G401.6 (cell line): ENCODE results near the gene SYP.
"Not testable (repeated sequence)": the region's sequence is repeated elsewhere in the genome, so short reads cannot be mapped to it uniquely, and the experiment has no call there.

Source experiments
- FAIRE-seq: peaks from 2 replicates; lab custom pipeline; 2012; peaks lifted over from hg19 to GRCh38; lab: Jason Lieb, UNC

Gene SYP

DNA sequence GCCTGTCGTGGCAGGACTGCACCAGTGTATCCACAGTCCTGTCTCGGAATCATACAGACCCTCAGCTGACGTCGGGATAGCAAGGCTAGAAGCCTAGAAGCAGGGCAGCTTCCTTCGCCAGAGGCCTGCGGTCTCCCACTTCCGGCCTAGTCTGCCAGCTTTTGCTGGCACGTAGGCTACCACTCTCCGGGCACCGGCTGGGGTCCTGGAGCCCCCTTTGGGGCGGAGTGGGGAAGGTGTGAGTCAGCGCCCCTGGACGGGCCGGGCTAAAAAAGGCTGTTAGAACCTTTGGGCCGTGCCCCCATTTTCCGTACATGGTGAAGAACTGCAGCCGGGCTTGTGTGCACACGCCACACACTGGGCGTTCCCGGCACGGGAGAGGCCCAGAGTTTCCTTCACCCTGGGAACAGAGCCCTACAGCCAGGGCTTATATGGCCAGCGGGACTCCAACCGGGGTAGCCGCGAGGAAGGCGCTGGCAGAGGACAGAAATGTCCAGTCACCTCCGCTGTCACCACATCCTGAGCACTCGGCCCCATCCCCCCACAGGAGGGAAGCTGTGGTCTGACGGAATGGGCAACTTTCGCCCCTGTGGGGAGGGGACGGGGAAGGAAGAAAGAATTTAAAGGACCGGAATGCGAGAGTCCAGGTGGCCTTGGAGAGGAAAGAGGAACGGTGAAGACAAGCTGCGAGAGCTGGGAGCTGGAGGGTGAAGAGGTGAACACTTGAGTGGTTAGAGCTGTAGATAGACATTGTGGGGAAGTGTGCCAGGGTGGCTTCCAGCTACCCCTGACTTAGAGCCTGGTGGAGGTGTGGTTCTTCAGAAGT lies 32.9 kb downstream of the SYP start:
- no peak for FAIRE-seq

DNA sequence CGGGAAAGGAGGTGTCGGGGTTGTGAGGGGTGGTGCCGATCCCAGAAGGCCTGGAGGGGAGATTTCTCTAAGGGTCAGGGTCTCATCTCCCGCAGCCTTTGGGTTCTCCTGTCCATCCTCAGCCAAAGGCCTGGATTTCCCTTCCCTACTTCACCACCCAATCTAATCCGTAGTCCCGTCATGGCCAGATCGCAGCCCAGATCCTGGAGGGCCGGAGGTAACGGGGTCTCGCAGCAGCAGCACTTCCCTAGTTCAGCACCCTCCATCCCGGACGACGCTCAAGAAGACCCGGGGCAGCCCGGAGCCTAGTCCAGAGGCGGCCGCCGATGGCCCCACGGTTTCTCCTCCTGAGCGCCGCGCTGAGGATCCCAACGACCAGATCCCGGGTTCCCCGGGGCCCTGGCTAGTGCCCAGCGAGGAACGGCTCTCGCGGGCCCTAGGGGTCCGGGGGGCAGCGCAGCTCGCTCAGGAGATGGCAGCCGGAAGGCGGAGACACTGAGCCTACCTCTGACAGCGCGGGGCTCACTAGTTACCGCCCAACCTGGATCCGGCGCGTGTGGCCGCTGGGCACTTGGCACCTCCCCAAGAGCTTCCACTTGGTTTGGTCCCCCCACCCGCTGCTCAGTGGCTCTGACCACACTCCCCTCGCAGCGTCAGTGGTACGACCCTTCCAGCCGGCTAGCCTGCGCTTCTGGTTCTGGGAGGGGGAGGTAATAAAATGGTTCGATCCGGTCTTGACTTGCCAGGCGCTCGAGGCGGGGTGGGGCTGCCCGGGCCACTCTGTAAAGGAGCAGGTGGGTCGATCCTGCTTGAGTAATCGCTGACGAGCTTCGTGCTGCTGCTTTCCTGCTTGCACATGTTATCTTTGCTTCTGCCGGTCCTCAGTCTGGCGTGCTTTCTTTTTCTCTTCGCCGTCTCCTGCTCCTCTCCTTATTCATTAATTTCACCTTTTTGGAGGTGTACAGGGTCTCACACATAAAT lies 33.8 kb downstream of the SYP start:
- peak; percentile 97 for FAIRE-seq

DNA sequence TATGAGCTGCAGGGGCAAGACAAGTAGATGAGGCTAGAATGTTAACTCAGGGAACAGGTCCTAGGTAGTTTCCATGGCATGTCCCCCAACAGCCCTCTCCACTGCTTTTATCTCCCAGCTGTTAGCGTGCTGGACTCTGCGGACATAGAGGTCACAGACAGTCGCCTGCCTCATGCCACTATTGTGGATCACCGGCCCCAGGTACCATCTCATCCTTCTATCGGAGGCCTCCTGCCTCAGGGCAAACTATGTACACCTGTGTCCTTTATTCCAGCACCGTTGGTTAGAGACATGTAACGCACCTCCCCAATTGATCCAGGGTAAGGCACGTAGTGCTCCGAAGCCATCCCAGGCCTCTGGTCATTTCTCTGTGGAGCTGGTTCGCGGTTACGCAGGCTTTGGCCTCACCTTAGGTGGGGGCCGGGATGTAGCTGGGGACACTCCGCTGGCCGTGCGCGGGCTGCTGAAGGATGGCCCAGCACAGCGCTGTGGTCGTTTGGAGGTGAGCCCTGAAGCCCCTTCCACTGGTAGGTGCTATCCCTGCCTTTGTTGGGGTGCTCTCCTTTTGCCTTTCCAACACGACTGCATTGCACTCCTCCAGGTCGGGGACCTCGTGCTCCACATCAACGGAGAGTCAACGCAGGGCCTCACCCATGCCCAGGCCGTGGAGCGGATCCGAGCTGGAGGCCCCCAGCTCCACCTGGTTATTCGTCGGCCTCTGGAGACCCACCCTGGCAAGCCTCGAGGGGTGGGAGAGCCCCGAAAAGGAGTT lies 35.2 kb downstream of the SYP start:
- FAIRE-seq, result no peak

DNA sequence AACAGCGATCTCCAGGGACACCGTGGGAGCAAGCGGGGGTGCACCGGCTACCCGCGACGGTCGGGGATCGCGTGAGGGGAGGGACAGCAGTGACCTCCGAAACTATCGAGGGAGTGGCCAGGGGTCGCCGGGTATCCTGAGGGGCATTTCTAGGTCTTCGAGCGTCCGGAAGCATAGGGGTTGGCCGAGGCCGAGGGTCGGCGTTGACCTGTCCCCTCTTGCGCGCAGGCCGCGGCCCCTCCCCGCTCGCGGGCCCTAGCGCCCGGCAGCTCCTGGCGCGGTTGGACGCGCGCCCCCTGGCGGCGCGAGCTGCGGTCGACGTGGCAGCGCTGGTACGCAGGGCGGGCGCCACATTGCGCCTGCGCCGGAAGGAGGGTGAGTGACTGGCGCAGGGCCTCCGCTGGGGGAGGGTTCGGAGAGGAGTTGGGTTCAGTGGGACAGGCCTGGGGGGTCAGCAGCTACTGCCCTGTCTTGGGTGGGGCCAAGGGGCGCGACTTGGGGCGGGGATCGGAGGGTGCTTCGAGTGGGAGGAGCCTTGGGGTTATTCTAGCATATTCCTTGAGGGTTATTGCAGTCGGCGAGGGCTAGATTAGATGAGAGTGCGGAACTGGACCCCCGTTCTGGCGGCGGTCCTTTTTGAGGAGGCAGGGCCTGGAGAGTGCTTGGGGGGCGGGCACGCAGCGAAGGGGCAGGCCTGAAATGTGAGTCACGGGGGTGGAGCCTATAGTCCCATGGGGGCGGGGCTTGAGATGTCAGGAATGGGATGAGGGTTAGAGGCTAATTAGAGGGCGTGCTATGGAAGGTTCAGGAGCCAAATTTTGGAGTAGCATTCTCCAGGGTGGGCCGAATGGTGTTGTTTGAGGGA lies 36.2 kb downstream of the SYP start:
- FAIRE-seq, result no peak

DNA sequence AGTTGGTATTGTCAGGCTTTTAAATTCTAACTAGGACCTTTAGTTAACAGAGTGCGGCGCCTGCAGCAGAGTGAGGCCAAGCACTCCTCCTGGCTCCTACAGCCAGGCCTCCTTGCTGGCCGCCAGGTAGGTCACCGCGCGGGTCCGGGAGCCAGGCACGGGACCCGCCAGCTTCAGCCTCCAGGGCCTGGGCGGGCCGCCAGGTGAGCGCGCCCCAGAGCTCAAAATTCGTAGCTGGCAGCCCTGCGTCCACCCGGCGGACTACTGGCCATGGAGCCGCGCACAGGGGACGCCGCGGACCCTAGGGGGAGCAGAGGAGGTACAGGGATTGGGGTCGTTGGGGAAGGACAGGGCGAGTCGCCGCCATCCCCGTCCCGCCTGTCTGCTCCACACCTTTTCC lies 37.4 kb downstream of the SYP start, which contains the start of gene MAGIX:
MAGIX (plus strand) TSS at position 139 of the 400 bp plus-strand sequence; CDS start at position 271, 132 bp downstream.
- FAIRE-seq, result no peak

DNA sequence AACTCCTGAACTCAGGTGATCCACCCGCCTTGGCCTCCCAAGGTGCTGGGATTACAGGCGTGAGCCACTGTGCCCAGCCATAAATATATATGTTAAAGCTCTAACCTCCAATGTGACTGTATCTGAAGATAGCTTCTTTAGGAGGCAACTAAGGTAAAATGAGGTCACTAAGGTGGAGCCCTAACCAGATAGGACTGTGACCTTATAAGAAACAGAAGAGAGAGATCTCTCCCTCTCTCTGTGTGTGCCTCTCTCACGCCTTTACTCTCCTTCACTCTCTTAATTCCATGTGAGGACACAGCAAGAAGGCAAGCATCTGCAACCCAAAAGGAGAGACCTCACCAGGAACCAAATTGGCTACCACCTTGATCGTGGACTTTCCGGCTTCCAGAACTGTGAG lies 38.4 kb downstream of the SYP start:
- no peak for FAIRE-seq

DNA sequence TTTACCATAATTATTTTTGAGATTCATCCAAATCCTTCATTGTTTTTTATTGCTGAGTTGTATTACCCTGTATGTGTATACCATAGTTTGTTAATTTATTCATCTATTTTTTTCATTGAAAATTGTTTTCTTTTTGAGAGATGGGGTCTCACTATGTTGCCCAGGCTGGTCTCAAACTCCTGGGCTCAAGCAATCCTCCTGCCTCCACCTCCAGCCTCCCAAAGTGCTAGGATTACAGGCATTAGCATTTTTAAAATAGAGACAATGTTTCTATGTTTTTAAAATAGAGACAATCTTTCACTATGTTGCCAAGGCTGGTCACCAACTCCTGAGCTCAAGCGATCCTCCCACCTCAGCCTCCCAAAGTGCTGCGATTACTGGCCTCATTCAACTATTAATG lies 39.1 kb downstream of the SYP start:
- FAIRE-seq, result no peak

DNA sequence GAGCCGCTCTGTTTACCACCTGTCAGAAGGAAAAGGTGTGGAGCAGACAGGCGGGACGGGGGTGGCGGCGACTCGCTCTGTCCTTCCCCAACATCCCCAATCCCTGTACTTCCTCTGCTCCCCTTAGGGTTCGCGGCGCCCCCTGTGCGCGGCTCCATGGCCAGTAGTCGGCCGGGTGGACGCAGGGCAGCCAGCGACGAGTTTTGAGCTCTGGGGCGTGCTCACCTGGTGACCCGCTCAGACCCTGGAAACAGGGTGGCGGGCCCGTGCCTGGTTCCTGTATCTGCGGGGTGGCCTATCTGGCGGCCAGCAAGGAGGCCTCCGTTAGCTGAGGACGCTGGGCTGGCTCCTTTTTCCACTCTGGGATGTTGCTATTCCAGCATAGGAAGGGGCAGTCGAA lies 42.8 kb downstream of the SYP start:
- FAIRE-seq, result no peak

DNA sequence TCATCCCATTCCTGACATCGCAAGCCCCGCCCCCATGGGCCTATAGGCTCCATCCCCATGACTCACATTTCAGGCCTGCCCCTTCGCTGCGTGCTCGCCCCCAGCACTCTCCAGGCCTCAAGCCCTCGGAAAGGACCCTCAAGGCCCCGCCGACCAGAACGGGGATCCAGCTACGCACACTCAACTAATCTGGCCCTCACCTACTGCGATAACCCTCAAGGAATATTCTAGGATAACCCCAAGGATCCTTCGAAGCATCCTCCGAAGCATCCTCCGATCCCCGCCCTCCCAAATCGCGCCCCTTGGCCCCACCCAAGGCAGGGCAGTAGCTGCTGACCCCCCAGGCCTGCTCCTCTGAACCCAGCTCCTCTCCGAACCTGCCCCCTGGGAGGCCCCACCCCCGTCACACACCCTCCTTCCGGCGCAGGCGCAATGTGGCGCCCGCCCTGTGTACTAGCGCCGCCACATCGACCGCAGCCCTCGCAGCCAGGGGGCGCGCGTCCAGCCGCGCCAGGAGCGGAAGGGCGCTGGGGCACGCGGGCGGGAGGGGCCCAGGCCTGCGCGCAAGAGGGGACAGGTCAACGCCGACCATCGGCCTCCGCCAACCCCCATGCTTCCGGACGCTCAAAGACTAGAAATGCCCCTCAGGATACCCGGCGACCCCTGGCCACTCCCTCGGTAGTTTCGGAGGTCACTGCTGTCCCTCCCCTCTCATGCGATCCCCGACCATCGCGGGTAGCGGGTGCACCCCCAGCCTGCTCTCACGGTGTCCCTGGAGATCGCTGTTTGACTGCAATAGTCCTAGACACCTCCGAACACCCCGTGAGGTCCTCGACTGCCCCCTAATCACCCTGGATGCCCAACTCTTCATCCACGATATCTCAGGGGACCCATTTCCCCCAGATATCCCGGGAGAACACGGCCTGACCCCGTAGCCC lies 43.8 kb downstream of the SYP start:
- no peak for FAIRE-seq

DNA sequence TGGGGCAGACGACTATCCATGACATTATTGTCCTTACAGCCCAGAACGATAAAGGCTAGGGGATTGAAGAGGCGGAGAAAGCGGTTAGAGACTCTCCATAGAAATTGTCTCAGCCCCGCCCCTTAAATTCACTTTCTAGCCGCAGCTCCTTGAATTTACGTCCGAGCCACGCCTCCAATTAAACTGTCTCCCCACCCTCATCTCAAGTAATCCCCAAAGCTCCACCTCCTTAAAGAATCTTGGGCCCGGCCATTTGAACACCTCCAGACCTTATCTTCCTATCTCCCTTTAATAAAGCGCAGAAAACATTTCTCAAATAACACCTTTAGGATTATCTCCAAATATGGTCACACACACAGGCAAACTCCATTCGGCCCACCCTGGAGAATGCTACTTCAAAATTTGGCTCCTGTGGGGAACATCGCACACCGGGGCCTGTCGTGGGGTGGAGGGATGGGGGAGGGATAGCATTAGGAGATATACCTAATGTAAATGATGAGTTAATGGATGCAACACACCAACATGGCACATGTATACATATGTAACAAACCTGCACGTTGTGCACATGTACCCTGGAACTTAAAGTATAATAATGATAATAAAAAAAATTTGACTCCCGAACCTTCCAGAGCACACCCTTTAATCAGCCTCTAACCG lies 44.6 kb downstream of the SYP start:
- no peak for FAIRE-seq

DNA sequence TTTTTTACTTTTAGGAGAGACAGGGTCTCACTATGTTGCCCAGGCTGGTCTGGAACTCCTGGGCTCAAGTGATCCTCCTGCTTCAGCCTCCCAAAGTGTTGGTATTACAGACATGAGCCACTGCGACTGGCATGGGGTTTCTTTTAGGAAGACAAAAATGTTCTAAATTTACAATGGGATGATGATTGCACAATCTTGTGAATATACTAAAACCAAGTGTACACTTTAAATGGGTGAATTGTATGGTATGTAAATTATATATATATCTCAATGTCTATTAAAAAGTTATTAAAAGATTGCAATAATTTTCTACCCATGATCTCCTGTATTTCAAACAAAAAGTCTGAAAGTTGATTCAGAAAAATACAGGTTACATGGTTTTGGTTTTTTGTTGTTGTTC lies 46.5 kb downstream of the SYP start:
- FAIRE-seq, result no peak

DNA sequence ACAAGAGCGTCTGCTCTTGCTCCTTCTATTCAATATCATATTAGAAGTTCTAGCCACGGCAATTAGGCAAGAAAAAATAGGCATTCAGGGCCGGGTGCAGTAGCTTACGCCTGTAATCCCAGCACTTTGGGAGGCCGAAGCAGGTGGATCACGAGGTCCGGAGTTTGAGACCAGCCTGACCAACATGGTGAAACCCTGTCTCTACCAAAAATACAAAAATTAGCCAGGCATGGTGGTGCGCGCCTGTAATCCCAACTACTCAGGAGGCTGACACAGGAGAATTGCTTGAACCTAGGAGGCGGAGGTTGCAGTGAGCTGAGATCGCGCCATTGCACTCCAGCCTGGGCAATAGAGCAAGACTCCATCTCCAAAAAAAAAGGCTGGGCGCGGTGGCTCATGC lies 50.7 kb downstream of the SYP start:
- FAIRE-seq, result not testable (repeated sequence)

DNA sequence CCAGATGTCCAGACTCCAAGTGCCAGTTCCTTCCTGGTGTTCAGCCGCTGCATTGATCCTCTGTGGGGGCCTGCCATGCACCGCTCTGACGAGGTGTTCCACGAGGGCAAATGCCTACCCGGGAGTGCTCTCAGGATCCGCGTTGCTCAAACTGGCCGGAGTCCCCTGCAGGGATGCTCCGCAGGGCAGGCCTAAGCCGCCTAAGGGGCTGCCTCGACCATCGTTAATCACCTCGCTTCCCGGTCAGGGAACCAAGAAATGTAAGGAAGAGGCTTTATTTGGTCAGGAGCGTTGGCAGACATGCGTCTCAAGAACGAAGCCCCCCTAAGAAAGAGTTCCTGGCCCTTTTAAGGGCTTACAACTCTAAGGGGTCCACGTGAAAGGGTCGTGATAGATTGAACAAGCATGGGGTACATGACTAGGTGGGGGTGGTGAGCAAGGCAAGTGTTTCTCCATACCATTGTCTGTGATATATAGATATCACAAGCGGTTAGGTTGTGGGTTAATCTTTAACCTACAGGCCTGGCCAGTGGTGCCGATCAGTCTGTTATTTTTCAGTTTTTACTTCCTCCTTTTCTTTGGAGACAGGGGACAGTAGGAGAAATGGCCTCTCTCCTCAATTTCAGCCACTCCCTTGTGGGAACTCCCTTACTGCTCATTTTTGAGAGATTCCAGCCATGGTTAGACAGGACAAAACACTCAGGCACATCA lies 51.4 kb downstream of the SYP start:
- not testable (repeated sequence) for FAIRE-seq

DNA sequence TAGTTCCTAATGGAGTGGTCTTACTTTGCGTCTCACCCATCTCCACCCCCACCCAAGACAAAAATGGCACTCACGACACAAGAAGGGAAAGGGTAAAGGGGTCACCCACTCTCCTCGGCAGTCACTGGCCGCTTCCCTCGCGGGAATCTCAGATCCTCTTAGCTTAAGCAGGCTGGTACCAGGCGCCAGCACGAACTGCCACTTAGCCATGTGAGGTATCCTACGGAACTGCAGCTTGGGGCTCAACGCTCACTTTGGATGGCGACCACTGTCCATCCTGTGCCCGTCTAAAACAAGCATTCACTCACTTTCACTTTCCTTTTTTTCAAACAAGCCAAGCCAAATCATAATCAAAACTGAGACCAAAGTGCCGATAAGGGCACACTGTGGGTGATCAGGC lies 52.1 kb downstream of the SYP start:
- FAIRE-seq, result no peak

DNA sequence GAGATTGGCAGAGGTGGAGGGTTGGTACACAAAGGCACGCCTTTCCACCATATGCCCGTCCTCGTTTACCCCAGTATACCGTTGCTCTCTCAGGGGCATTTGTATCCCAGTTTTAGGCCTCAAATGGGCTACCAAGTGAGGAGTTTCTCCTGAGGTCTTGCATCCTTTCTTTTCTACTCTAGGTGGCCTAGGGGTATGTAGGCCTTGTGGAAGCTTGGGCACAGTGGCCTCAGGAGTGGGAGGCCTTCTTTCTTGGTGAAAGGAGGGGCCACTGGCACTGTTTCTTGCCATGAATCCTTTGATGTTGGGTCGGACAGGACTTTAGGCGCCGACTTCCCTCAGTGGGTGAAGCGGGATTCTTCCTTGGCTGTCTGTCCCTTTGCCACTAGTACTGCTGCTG lies 52.7 kb downstream of the SYP start:
- FAIRE-seq, result no peak

DNA sequence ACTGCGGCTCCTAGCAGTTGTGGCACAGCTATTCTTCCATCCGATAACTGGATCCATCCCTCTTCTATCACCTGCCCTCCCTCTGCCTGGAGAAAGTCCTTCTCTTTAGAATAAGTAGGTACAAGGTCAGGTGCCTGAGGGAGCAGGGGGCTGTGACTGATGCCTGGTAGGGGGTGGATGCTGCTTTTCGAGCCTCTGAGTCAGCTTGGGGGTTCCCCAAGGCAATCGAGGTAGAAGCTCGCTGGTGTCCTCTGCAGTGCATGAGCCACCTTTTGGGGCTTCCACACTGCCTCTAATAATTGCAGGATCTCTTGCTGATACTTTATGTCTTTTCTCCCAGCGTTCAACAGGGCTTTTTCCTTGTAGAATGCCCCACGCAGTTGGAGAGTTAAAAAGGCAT lies 56.8 kb downstream of the SYP start:
- not testable (repeated sequence) for FAIRE-seq

DNA sequence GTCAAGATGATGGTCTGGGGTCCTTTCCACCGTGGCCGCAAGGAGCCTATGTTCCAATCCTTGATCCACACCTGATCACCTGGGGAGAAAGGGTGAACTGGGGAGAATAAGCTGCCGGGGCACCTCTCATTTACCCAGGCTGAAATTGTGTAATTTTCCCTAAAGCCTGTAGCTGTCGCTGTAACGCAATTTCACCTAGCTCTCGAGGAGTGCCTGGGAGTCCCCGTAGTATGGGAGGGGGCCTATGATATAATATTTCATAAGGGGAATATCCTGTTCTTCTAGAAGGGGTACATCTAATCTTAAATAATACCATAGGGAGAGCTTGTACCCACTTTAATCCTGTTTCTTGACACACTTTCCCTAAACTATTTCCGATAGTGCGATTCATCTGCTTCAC lies 57.7 kb downstream of the SYP start:
- FAIRE-seq, result not testable (repeated sequence)

DNA sequence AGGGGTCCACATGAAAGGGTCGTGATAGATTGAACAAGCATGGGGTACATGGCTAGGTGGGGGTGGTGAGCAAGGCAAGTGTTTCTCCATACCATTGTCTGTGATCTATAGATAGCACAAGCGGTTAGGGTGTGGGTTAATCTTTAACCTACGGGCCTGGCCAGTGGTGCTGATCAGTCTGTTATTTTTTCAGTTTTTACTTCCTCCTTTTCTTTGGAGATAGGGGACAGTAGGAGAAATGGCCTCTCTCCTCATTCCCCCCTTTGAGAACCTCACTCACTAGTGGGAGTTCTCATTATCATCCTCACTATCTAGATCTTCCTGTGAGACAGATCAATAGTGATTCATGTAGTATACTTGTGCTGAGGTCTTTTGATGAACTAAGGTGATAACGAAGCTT lies 60.3 kb downstream of the SYP start:
- FAIRE-seq, result no peak
